SW480 (cell line): Measurements from ENCODE around the gene DSCAM.
"Not testable (repeated sequence)": the region's sequence is repeated elsewhere in the genome, so short reads cannot be mapped to it uniquely, and the experiment has no call there.

Experiments
- DNase-seq: peaks from one replicate; pipeline ENCODE4 v3.0.0-alpha.2; 2016; ENCODE audit warnings: low spot score

DSCAM gene

GRCh38 chr21:40846587-40847411, at the start of gene DSCAM:
TSS of gene DSCAM (minus strand) at chr21:40847158. CDS start at chr21:40846661, 497 bp downstream.
- DNase-seq: peak; percentile 20

- not testable (repeated sequence) for DNase-seq
These were observed 48.7 kb upstream of the DSCAM start for GRCh38 chr21:40895697-40896096.

GRCh38 chr21:40886931-40887330, 40.0 kb upstream of the DSCAM start:
- no peak for DNase-seq

- DNase-seq: no peak
These were observed 39.0 kb upstream of the DSCAM start for GRCh38 chr21:40886006-40886405.

- DNase-seq: no peak
These were observed 35.4 kb upstream of the DSCAM start for GRCh38 chr21:40882192-40882915.

- no peak for DNase-seq
These were observed 34.8 kb upstream of the DSCAM start for GRCh38 chr21:40881767-40882166.

- no peak for DNase-seq
These were observed 24.1 kb upstream of the DSCAM start for GRCh38 chr21:40871099-40871498.

GRCh38 chr21:40863839-40864238, 16.9 kb upstream of the DSCAM start:
- DNase-seq: no peak

GRCh38 chr21:40858517-40858916, 11.6 kb upstream of the DSCAM start:
- no peak for DNase-seq

- no peak for DNase-seq
These were observed 7.2 kb upstream of the DSCAM start for GRCh38 chr21:40853956-40854688.

GRCh38 chr21:40852563-40852962, 5.6 kb upstream of the DSCAM start:
- no peak for DNase-seq

- DNase-seq: no peak
These were observed 4.8 kb upstream of the DSCAM start for GRCh38 chr21:40851749-40852148.

GRCh38 chr21:40850071-40850470, 3.1 kb upstream of the DSCAM start:
- DNase-seq: no peak

- DNase-seq: no peak
These were observed 993 bp upstream of the DSCAM start for GRCh38 chr21:40847951-40848350.

GRCh38 chr21:40846103-40846502, 855 bp downstream of the DSCAM start:
- DNase-seq: peak; percentile 19

- peak; percentile 41 for DNase-seq
These were observed 1.4 kb downstream of the DSCAM start for GRCh38 chr21:40845441-40845995.

GRCh38 chr21:40844935-40845334, 2.0 kb downstream of the DSCAM start:
- no peak for DNase-seq

GRCh38 chr21:40842197-40842552, 4.8 kb downstream of the DSCAM start:
- no peak for DNase-seq

GRCh38 chr21:40841524-40842196, 5.3 kb downstream of the DSCAM start:
- DNase-seq: no peak

GRCh38 chr21:40840401-40841125, 6.4 kb downstream of the DSCAM start:
- DNase-seq: peak; percentile 48

GRCh38 chr21:40839521-40839920, 7.4 kb downstream of the DSCAM start:
- no peak for DNase-seq
